ENCODE results near the gene WIPF3. TPM values are rescaled to one million over a fixed set of nuclear protein-coding genes. Genes with fewer than 3 reads are reported as not detected.
A peak's percentile ranks its signal among the peaks of the same experiment; 100 is the strongest.

The WIPF3 gene
- total RNA-seq, 2 donors from 2014 or later: 5.2 to 7.2 TPM

- Histone ChIP-seq H3K27ac (ENCODE audit: low read depth, low read length) (no peak overlapping the region), H3K36me3 (ENCODE audit: control insufficient read depth, insufficient read depth, low read length) (no peaks in the 10 kb centered on the region), H3K4me3 (ENCODE audit: low read length) (no peak overlapping the region), H3K27me3 (ENCODE audit: control insufficient read depth, insufficient read depth, low read length, poor library complexity, severe bottlenecking) (no peaks in the 10 kb centered on the region), H3K9me3 (ENCODE audit: control insufficient read depth, low read length) (no peaks in the 10 kb centered on the region), H3K9ac (ENCODE audit: extremely low read depth, low read length, poor library complexity, severe bottlenecking) (no peak overlapping the region), H3K4me1 (ENCODE audit: control insufficient read depth, insufficient read depth, low read length) (no peaks in the 10 kb centered on the region)
- WGBS, 2 experiments (ENCODE audit: insufficient coverage in 1 of 2, insufficient read length in 1 of 2): 93 to 100% methylated on average over 4 of the region's 4 CpGs
- Mint-ChIP-seq H3K9me3 (no peaks in the 10 kb centered on the region), H3K4me3 (no peak overlapping the region), H3K27me3 (ENCODE audit: insufficient read depth) (no peaks in the 10 kb centered on the region), H3K4me1 (peaks cover 2% of the 10 kb centered on the region), H3K36me3 (ENCODE audit: low read depth) (no peaks in the 10 kb centered on the region), H3K27ac (no peak overlapping the region)
- DNase-seq: no peak
- no peak for TF ChIP-seq CTCF (conservative IDR thresholded peaks at IDR 0.05)
Observed at GRCh38 chr7:29873644-29874294, 67.5 kb downstream of the WIPF3 start.

GRCh38 chr7:29875741-29876140 is 69.4 kb downstream of the WIPF3 start:
- H3K9ac ChIP-seq (ENCODE audit: extremely low read depth, low read length, poor library complexity, severe bottlenecking): no peak overlapping the region
- no peaks in the 10 kb centered on the region for H3K9me3 ChIP-seq (ENCODE audit: control insufficient read depth, low read length)
- WGBS, 2 experiments (ENCODE audit: insufficient coverage in 1 of 2, insufficient read length in 1 of 2): 92 to 93% methylated on average over 13 of the region's 13 CpGs
- no peak overlapping the region for H3K4me3 ChIP-seq (ENCODE audit: low read length)
- Mint-ChIP-seq H3K9me3 (no peaks in the 10 kb centered on the region), H3K36me3 (ENCODE audit: low read depth) (no peaks in the 10 kb centered on the region), H3K27me3 (ENCODE audit: insufficient read depth) (no peaks in the 10 kb centered on the region), H3K27ac (no peak overlapping the region), H3K4me1 (peaks cover 4% of the 10 kb centered on the region), H3K4me3 (no peak overlapping the region)
- no peak overlapping the region for H3K27ac ChIP-seq (ENCODE audit: low read depth, low read length)
- no peaks in the 10 kb centered on the region for H3K4me1 ChIP-seq (ENCODE audit: control insufficient read depth, insufficient read depth, low read length)
- H3K36me3 ChIP-seq (ENCODE audit: control insufficient read depth, insufficient read depth, low read length): no peaks in the 10 kb centered on the region
- no peak for TF ChIP-seq CTCF (conservative IDR thresholded peaks at IDR 0.05)
- H3K27me3 ChIP-seq (ENCODE audit: control insufficient read depth, insufficient read depth, low read length, poor library complexity, severe bottlenecking): no peaks in the 10 kb centered on the region
- DNase-seq: no peak

GRCh38 chr7:29877196-29877595 is 70.9 kb downstream of the WIPF3 start:
- H3K9me3 ChIP-seq (ENCODE audit: control insufficient read depth, low read length): no peaks in the 10 kb centered on the region
- DNase-seq: no peak
- H3K36me3 ChIP-seq (ENCODE audit: control insufficient read depth, insufficient read depth, low read length): no peaks in the 10 kb centered on the region
- H3K27me3 Mint-ChIP-seq (ENCODE audit: insufficient read depth): no peaks in the 10 kb centered on the region
- H3K4me3 ChIP-seq (ENCODE audit: low read length): no peak overlapping the region
- H3K9me3 Mint-ChIP-seq: no peaks in the 10 kb centered on the region
- no peak overlapping the region for H3K27ac Mint-ChIP-seq
- no peak overlapping the region for H3K4me3 Mint-ChIP-seq
- no peak overlapping the region for H3K9ac ChIP-seq (ENCODE audit: extremely low read depth, low read length, poor library complexity, severe bottlenecking)
- WGBS, 2 experiments (ENCODE audit: insufficient coverage in 1 of 2, insufficient read length in 1 of 2): 93% methylated on average over 2 to 3 of the region's 3 CpGs
- no peaks in the 10 kb centered on the region for H3K27me3 ChIP-seq (ENCODE audit: control insufficient read depth, insufficient read depth, low read length, poor library complexity, severe bottlenecking)
- no peaks in the 10 kb centered on the region for H3K36me3 Mint-ChIP-seq (ENCODE audit: low read depth)
- no peak for TF ChIP-seq CTCF (conservative IDR thresholded peaks at IDR 0.05)
- H3K27ac ChIP-seq (ENCODE audit: low read depth, low read length): peak overlapping the region; percentile 42
- no peaks in the 10 kb centered on the region for H3K4me1 ChIP-seq (ENCODE audit: control insufficient read depth, insufficient read depth, low read length)
- H3K4me1 Mint-ChIP-seq: peaks cover 9% of the 10 kb centered on the region

All from endodermal cell (in vitro differentiated cells).